GM12875 (cell line): Measurements from ENCODE around the gene GOLGA6L2.

Experiments
- H3K4me3 ChIP-seq: one replicate; pipeline ENCODE4 v1.5.1; 2011; ENCODE audit warnings: low read depth, low read length, control low read depth
- CTCF ChIP-seq: IDR thresholded peaks from 2 replicates; pipeline ENCODE4 v1.5.1; 2011; ENCODE audit warnings: low read depth, mild to moderate bottlenecking, control low read depth, inconsistent platforms, low read length, moderate library complexity, borderline replicate concordance; ENCODE audit not compliant: insufficient read depth

Gene GOLGA6L2

GRCh38 chr15:23395030-23395692 is 51.9 kb downstream of the GOLGA6L2 start:
- no peak for TF ChIP-seq CTCF
- H3K4me3 ChIP-seq: no peak overlapping the region
